HL-60/S4 (cell line): Measurements from ENCODE around the gene IL15.
"Not testable (repeated sequence)": the region's sequence is repeated elsewhere in the genome, so short reads cannot be mapped to it uniquely, and the experiment has no call there.

Experiments used
- in situ Hi-C: fragments of 300-500 bp; cut with MboI; formaldehyde crosslinking; loops from 2 replicates; pipeline ENCODE4 v1.14.3; 2022; ENCODE audit warnings: low sequenced_read_pairs

Gene IL15

DNA sequence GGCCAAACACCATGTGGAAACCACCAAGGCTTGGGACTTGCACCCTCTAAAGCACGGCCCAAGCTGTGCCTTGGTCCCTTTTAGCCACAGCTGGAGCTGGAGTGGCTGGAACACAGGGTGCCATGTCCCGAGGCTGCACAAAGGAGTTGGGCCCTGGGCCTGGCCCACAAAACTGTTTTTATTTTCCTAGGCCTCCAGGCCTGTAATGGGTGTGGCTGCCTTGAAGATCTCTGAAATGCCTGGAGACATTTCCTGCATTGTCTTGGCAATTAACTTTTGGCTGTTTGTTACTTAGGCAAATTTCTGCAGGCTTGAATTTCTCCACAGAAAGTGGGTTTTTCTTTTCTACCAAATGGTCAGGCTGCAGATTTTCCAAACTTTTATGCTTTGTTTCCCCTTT lies 55.7 kb downstream of the IL15 start:
- in situ Hi-C loops = no loop called here

DNA sequence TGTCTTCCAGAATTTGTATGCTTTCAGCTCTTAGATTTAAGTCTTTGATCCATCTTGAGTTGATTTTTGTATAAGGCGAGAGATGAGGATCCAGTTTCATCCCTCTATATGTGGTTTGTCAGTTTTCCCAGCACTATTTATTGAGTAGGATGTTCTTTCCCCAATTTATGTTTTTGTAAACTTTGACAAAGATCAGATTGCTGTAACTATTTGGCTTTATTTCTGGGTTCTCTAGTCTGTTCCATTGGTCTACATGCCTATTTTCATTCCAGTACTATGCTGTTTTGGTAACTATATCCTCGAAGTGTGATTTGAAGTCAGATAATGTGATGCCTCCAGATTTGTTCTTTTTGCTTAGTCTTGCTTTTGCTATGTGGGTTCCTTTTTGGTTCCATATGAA lies 60.7 kb downstream of the IL15 start:
- in situ Hi-C loops = no loop called here

GRCh38 chr4:141702472-141703182 lies 66.2 kb downstream of the IL15 start:
- in situ Hi-C loops = no loop called here

GRCh38 chr4:141703497-141703896 lies 67.1 kb downstream of the IL15 start:
- in situ Hi-C loops = no loop called here

GRCh38 chr4:141705048-141705746 lies 68.8 kb downstream of the IL15 start:
- in situ Hi-C loops = no loop called here

DNA sequence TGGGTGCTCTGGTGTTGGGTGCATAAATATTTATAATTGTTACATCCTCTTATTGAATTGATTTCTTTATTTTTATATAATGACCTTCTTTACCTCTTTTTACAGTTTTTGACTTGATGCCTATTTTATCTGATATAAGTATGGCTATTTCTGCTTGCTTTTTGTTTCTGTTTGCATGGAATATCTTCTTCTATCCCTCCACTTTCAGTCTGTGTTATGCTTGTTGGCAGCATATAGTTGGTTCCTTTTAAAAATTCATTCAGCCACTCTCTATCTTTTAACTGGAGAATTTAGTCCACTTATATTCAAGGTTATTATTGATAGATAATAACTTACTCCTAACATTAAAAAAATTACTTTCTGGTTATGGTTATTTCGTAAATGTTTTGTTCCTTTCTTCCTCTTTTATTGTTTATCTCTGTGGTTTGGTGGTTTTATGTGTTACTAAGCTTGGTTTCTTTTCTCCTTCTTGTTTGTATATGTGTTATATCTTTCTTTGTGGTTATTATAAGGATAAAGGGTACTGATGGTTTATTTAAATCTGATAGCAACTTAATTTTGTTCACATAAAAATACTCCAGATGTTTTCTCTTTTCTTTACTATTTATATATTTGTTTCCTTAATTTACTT lies 69.5 kb downstream of the IL15 start:
- in situ Hi-C loops = no loop called here

GRCh38 chr4:141706445-141706844 lies 70.1 kb downstream of the IL15 start:
- in situ Hi-C loops = no loop called here

GRCh38 chr4:141711211-141711610 lies 74.8 kb downstream of the IL15 start:
- in situ Hi-C loops = no loop called here

DNA sequence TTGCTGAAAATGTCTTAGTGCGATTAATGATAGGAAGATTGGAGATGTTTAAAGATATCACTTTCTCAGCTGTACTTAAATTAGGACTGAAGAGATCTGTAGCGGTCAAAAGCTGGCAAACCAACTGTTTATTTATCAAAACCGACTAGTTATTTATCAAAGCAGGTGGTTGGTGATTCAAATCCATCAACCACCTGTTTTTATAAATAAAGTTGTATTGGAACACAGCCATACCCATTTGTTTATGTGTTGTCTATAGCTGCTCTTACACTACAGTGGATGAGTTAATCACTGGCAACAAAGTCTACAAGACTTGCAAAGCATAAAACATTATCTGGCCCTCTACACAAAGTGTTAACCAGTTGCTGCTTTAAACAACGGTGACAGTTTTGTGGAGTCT lies 76.8 kb downstream of the IL15 start:
- in situ Hi-C loops = no loop called here

GRCh38 chr4:141713771-141714445 lies 77.5 kb downstream of the IL15 start:
- in situ Hi-C loops = no loop called here

DNA sequence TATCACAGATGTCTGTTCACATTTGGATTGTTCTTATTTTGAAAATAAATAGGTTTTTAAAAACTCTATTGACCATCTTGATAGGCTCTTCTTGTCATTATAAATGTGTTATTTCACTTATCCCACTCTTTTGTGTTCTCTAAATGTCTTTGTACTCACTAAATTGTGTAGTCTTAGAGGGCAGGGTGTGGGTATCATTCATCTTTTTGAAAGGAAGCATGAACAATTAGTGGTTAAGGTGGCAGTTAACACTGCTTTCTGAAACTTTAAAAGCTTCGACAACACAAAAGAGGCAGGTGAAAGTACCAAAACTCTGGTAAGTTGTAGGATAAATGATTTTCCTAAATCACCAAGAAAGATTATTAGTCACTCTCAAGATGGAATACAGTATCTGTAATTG lies 83.2 kb downstream of the IL15 start:
- in situ Hi-C loops = no loop called here

- in situ Hi-C loops = no loop called here
Observed at GRCh38 chr4:141721174-141721573, 84.8 kb downstream of the IL15 start.

DNA sequence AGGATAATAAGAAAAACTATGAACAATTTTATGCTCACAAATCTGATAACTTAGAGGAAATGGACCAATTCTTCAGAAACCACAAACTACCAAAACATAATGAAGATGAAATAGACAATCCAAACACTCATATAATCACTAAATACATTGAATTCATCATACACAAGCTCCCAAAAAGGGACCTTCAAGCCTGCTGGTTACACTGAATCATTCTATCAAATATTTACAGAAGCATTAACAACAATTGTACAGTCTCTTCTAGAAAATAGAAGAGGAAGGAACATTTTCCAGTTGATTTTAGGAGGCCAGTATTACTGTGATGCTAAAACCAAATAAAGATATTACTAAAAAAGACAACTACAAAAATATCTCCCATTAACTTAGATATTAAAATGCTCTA lies 88.3 kb downstream of the IL15 start:
- in situ Hi-C loops = no loop called here

- in situ Hi-C loops = no loop called here
Observed at GRCh38 chr4:141727420-141727819, 91.0 kb downstream of the IL15 start.

GRCh38 chr4:141730805-141731204 lies 94.4 kb downstream of the IL15 start:
- in situ Hi-C loops = no loop called here

GRCh38 chr4:141731481-141731880 lies 95.1 kb downstream of the IL15 start:
- in situ Hi-C loops = no loop called here

DNA sequence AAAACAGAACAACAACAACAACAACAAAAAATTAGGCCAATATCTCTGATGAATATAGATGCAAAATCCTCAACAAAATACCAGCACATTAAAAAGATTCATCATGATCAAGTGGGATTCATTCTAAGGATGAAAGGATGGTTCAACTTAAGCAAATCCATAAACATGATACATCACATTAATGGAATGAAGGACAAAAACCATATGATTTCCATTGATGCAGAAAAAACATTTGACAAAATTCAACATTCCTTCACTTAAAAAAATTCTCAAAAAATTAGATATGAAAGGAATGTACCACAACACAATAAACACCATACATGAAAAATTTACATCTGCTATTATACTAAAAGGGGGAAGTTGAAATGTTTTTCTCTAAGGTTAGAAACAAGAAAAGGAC lies 103.3 kb downstream of the IL15 start:
- in situ Hi-C loops = no loop called here

DNA sequence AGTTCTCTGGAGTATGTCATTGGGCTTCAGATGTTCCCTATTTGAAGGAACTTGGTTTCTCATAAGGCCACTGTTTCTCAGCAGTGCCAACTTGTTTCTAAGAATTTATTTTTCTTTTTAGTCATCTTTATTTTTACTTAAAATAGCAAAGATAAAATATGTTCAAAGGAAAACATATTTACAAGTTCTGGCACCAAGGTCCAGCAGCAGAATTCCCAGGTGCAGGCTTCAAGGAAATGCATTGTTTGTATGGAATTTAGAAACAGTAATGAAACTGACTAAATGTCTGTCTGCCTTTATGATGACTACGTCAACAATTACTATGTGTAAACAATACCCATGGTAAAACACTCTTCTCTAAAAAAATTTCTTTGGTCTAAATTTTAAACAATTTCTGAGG lies 109.6 kb downstream of the IL15 start:
- in situ Hi-C loops = no loop called here

DNA sequence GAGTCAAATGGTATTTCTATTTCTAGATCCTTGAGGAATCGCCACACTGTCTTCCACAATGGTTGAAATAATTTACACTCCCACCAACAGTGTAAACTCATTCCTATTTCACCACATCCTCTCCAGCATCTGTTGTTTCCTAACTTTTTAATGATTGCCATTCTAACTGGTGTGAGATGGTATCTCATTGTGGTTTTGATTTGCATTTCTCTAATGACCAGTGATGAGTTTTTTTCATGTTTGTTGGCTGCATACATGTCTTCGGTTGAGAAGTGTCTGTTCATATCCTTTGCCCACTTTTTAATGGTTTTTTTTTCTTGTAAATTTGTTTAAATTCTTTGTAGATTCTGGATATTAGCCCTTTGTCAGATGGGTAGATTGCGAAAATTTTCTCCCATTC lies 115.4 kb downstream of the IL15 start:
- in situ Hi-C loops = not testable (repeated sequence)

DNA sequence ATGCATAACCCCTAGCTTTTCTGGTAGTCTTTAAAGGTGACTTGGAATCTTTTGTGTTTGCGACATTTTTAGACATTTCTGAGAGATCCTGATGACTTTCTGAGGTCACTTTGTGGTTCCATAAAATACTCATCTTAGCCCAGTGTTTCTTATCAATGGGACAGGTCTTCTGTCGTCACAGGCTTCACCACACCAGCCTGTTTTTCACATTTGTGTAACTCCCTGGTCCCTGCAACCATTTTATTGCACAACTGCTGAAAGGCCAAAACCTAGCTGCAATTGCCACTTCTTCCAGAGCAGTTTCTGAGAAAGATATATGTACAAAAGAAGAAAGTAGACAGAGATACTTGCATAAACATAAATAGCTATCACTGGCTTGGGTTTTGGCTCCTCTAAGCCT lies 120.9 kb downstream of the IL15 start:
- in situ Hi-C loops = no loop called here

DNA sequence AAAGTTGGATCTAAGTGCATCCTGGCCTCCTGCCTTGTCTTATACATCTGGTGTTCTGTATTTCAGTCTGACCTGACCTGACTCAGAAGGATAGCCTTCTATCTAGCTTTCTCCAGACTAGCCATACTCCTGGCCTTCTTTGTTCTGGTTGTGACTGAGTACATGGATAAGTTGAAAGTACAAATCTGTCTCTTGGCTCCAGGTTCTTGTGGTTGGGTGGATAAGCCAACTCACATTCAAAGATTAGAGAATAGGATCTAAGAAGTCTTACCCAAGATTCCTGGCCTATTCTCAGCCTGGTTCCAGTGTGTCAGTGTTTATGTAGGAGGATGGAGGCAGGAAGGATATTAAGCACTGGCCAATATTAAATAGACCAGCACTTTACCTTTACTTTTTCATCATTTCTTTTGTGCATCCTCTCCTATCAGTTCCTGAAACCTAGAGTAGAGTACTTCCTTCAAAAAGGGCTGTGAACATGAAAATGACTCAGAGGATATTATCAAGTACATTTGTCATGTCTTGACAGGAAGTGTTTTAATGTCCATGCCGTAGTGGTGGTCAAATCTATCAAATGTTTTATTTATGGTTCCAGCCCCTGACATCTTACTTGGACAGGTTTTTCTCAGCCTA lies 123.5 kb downstream of the IL15 start:
- in situ Hi-C loops = no loop called here
